ENCODE measurements around the gene FGF12. TPM values are rescaled to one million over a fixed set of nuclear protein-coding genes. Genes with fewer than 3 reads are reported as not detected.

Gene FGF12
- total RNA-seq, 2 donors from 2014 or later = 0.25 to 0.48 TPM

- no peak for TF ChIP-seq CTCF (IDR thresholded peaks at IDR 0.05)
- H3K9ac ChIP-seq (ENCODE audit: low read depth in 2 of 2, low read length in 2 of 2) = no peak overlapping the region
Measured at GRCh38 chr3:192496905-192497587, 230.3 kb downstream of the FGF12 start.

GRCh38 chr3:192494174-192494573, 233.2 kb downstream of the FGF12 start:
- no peak for DNase-seq
- Histone ChIP-seq H3K9me3 (no peaks in the 10 kb centered on the region), H3K27ac (no peak overlapping the region), H3K9ac (ENCODE audit: low read depth in 2 of 2, low read length in 2 of 2) (no peak overlapping the region), H3K4me1 (no peaks in the 10 kb centered on the region), H3K36me3 (no peaks in the 10 kb centered on the region), H3K27me3 (no peaks in the 10 kb centered on the region), H3K4me3 (no peak overlapping the region)
- intact Hi-C loops (cut with DNase I) = no loop called here
- no peak for TF ChIP-seq CTCF (IDR thresholded peaks at IDR 0.05)

More at GRCh38 chr3:192496905-192497587, 230.3 kb downstream of the FGF12 start:
- H3K36me3 ChIP-seq = no peaks in the 10 kb centered on the region
- no peaks in the 10 kb centered on the region for H3K27me3 ChIP-seq
- no peak overlapping the region for H3K27ac ChIP-seq
- intact Hi-C loops (cut with DNase I) = no loop called here
- H3K9me3 ChIP-seq = no peaks in the 10 kb centered on the region
- DNase-seq = no peak
- no peak overlapping the region for H3K4me3 ChIP-seq
- no peaks in the 10 kb centered on the region for H3K4me1 ChIP-seq

- H3K27me3 ChIP-seq = no peaks in the 10 kb centered on the region
- no peak for TF ChIP-seq CTCF (IDR thresholded peaks at IDR 0.05)
- H3K27ac ChIP-seq = no peak overlapping the region
- H3K36me3 ChIP-seq = no peaks in the 10 kb centered on the region
- no peak overlapping the region for H3K4me3 ChIP-seq
- no peak overlapping the region for H3K9ac ChIP-seq (ENCODE audit: low read depth in 2 of 2, low read length in 2 of 2)
- no peaks in the 10 kb centered on the region for H3K9me3 ChIP-seq
- intact Hi-C loops (cut with DNase I) = no loop called here
- H3K4me1 ChIP-seq = no peaks in the 10 kb centered on the region
- no peak for DNase-seq
Measured at GRCh38 chr3:192490720-192491119, 236.6 kb downstream of the FGF12 start.

- Histone ChIP-seq H3K27me3 (no peaks in the 10 kb centered on the region), H3K9me3 (no peaks in the 10 kb centered on the region), H3K4me3 (no peak overlapping the region), H3K36me3 (no peaks in the 10 kb centered on the region), H3K27ac (no peak overlapping the region), H3K4me1 (no peaks in the 10 kb centered on the region), H3K9ac (ENCODE audit: low read depth in 2 of 2, low read length in 2 of 2) (no peak overlapping the region)
- intact Hi-C loops (cut with DNase I) = no loop called here
- TF ChIP-seq CTCF (IDR thresholded peaks at IDR 0.05) = no peak
- no peak for DNase-seq
Measured at GRCh38 chr3:192489579-192489978, 237.8 kb downstream of the FGF12 start.

GRCh38 chr3:192487033-192487432, 240.3 kb downstream of the FGF12 start:
- Histone ChIP-seq H3K27ac (no peak overlapping the region), H3K27me3 (no peaks in the 10 kb centered on the region), H3K4me1 (no peaks in the 10 kb centered on the region), H3K9ac (ENCODE audit: low read depth in 2 of 2, low read length in 2 of 2) (no peak overlapping the region), H3K36me3 (no peaks in the 10 kb centered on the region), H3K4me3 (no peak overlapping the region), H3K9me3 (no peaks in the 10 kb centered on the region)
- DNase-seq = no peak
- intact Hi-C loops (cut with DNase I) = no loop called here
- no peak for TF ChIP-seq CTCF (IDR thresholded peaks at IDR 0.05)
